Endothelial cell of umbilical vein (primary cell): ENCODE measurements around the gene IGHMBP2. TPM values are rescaled to one million over a fixed set of nuclear protein-coding genes. Genes with fewer than 3 reads are reported as not detected.

Experiments
- BruUV-seq: library from RNA; stranded (reverse); fragments of 400-500 nt; replicated peaks from 2 replicates; lab custom pipeline; 2021; lab: Mats Ljungman, UMichigan
- CTCF ChIA-PET: fragments of 300-600, 350-600 bp; sonication (Branson Sonifier 250); formaldehyde crosslinking; loops from one replicate; lab custom pipeline; 2021; ENCODE audit warnings: antibody characterized with exemption, inconsistent platforms; lab: Charles Lee
- POLR2A ChIA-PET: fragments of 300-600, 350-600 bp; sonication (Branson Sonifier 250); formaldehyde crosslinking; loops from one replicate; lab custom pipeline; 2021; ENCODE audit warnings: antibody characterized with exemption, inconsistent platforms; lab: Charles Lee
- DNase-seq: peaks from one replicate; pipeline ENCODE4 v3.0.0-alpha.2; 2011; ENCODE audit warnings: low read depth, low spot score
- FAIRE-seq: peaks from 2 replicates; lab custom pipeline; 2011; peaks lifted over from hg19 to GRCh38; lab: Jason Lieb, UNC
- H2AFZ ChIP-seq: 2 replicates; pipeline ENCODE4 v1.6.0; 2012; ENCODE audit warnings: low read depth, low read length, control low read depth, inconsistent platforms
- H3K27ac ChIP-seq: 2 replicates; pipeline ENCODE4 v1.5.1; 2011; ENCODE audit warnings: low read depth, mild to moderate bottlenecking, control low read depth, low read length, moderate library complexity; ENCODE audit not compliant: insufficient read depth
- H3K27me3 ChIP-seq, 2 experiments: 2 replicates each; pipeline versions ENCODE4 v1.6.0 to v1.6.1; 2011; ENCODE audit warnings: low read length in 2 of 2, mixed read lengths in 1 of 2; ENCODE audit not compliant: control insufficient read depth in 2 of 2, insufficient read depth in 2 of 2
- H3K36me3 ChIP-seq, 2 experiments: 2 replicates in 1 of 2; 3 replicates in 1 of 2; pipeline ENCODE4 v1.5.1; 2011; ENCODE audit warnings: low read length in 2 of 2, mild to moderate bottlenecking in 1 of 2, moderate library complexity in 1 of 2; ENCODE audit not compliant: control insufficient read depth in 2 of 2, insufficient read depth in 2 of 2; ENCODE audit errors: extremely low read depth in 1 of 2
- H3K4me1 ChIP-seq: 3 replicates; pipeline ENCODE4 v1.5.1; 2011; ENCODE audit warnings: mild to moderate bottlenecking, low read length; ENCODE audit not compliant: control insufficient read depth, insufficient read depth; ENCODE audit errors: extremely low read depth
- H3K4me2 ChIP-seq: 2 replicates; pipeline ENCODE4 v1.6.1; 2011; ENCODE audit warnings: low read length, control low read depth, mixed read lengths; ENCODE audit not compliant: insufficient read depth
- H3K4me3 ChIP-seq, 3 experiments: fragments of 200-600 bp in 1 of 3; sonication (generic), shearing (Covaris generic) in 1 of 3; replicated peaks in 1 of 3; 2 replicates each; pipeline ENCODE4 v1.5.1; 2011 to 2016; ENCODE audit warnings: control low read depth in 3 of 3, low read length in 3 of 3, mild to moderate bottlenecking in 2 of 3, inconsistent platforms in 1 of 3, low read depth in 1 of 3, moderate library complexity in 1 of 3; ENCODE audit not compliant: insufficient read depth in 1 of 3
- H3K79me2 ChIP-seq: 2 replicates; pipeline ENCODE4 v1.6.0; 2012; ENCODE audit warnings: low read length, inconsistent platforms; ENCODE audit not compliant: control insufficient read depth, insufficient read depth
- H3K9ac ChIP-seq: replicated peaks from 2 replicates; pipeline ENCODE3; 2011; ENCODE audit warnings: low read length, control low read depth; ENCODE audit not compliant: insufficient read depth; ENCODE audit errors: extremely low read depth
- H3K9me1 ChIP-seq: replicated peaks from 3 replicates; pipeline ENCODE4 v1.6.0; 2011; ENCODE audit warnings: mild to moderate bottlenecking, low read length; ENCODE audit not compliant: control insufficient read depth, insufficient read depth; ENCODE audit errors: extremely low read depth
- H3K9me3 ChIP-seq: replicated peaks from 2 replicates; pipeline ENCODE4 v1.5.1; 2012; ENCODE audit warnings: low read length, inconsistent platforms; ENCODE audit not compliant: control insufficient read depth, insufficient read depth
- H4K20me1 ChIP-seq: replicated peaks from 2 replicates; pipeline ENCODE3; 2011; ENCODE audit warnings: mild to moderate bottlenecking, low read length; ENCODE audit not compliant: control insufficient read depth, insufficient read depth; ENCODE audit errors: extremely low read depth
- EZH2 ChIP-seq: IDR thresholded peaks from 2 replicates; pipeline ENCODE4 v1.6.1; 2012; ENCODE audit warnings: borderline replicate concordance, low read depth, mild to moderate bottlenecking, moderate library complexity, low read length, inconsistent platforms; ENCODE audit not compliant: severe bottlenecking
- FOS ChIP-seq: IDR thresholded peaks from 2 replicates; pipeline ENCODE4 v1.6.1; 2011; ENCODE audit warnings: mild to moderate bottlenecking, low read length, moderate library complexity, borderline replicate concordance; ENCODE audit not compliant: insufficient read depth
- GATA2 ChIP-seq: IDR thresholded peaks from 2 replicates; pipeline ENCODE4 v1.7.0; 2011; ENCODE audit warnings: low read depth, mild to moderate bottlenecking, moderate library complexity, mixed read lengths, low read length; ENCODE audit not compliant: insufficient read length, insufficient read depth
- JUN ChIP-seq: IDR thresholded peaks from 2 replicates; pipeline ENCODE4 v1.6.1; 2011; ENCODE audit warnings: borderline replicate concordance, low read depth; ENCODE audit not compliant: insufficient read length, insufficient read depth
- MYC ChIP-seq: IDR thresholded peaks from one replicate; pipeline ENCODE4 v1.6.1; 2011; ENCODE audit warnings: mild to moderate bottlenecking, low read depth, low read length
- POLR2A ChIP-seq: IDR thresholded peaks from 2 replicates; pipeline ENCODE4 v1.6.1; 2012; ENCODE audit warnings: low read depth, mild to moderate bottlenecking, control low read depth, low read length
- POLR2AphosphoS5 ChIP-seq: IDR thresholded peaks from 2 replicates; pipeline ENCODE4 v1.6.1; 2012; ENCODE audit warnings: low read depth, mild to moderate bottlenecking, control low read depth, low read length, moderate library complexity; ENCODE audit not compliant: insufficient read depth
- dilution Hi-C: fragments of 300-500 bp; cut with MboI; formaldehyde crosslinking; loops from one replicate; pipeline ENCODE4 v1.15.0; 2019; ENCODE audit warnings: low sequenced_read_pairs; ENCODE audit not compliant: extremely low pct_ligation_motif_present
- intact Hi-C: fragments of 100-400 bp; cut with micrococcal nuclease; formaldehyde crosslinking; loops from one replicate; pipeline ENCODE4 v1.10.0; 2022
- polyA plus RNA-seq, 4 experiments: library from polyadenylated mRNA; depleted of rRNA in 3 of 4; stranded (reverse) in 3 of 4; unstranded in 1 of 4; fragments of >200 nt; gene quantifications; 2 replicates each; pipeline versions ENCODE4 v1.2.1 to v1.2.3, GENCODE V29; 2011 to 2012; ENCODE audit warnings: missing spikeins in 1 of 4
- total RNA-seq: library from RNA; stranded (reverse); gene quantifications from 2 replicates; pipeline ENCODE4 v1.2.3, GENCODE V29; 2021
- TF ChIP-seq, protein P1 (sequence below): IDR thresholded peaks from 2 replicates; pipeline ENCODE4 v1.6.1; 2011; ENCODE audit not compliant: insufficient read depth, insufficient read length
- TF ChIP-seq, protein P2 (sequence below), 2 donors: IDR thresholded peaks; 1 replicate in 1 of 2; 2 replicates in 1 of 2; pipeline ENCODE4 v1.5.1; 2011; ENCODE audit warnings: low read length in 2 of 2, mild to moderate bottlenecking in 2 of 2, moderate library complexity in 2 of 2, control low read depth in 1 of 2, inconsistent platforms in 1 of 2, low read depth in 1 of 2; ENCODE audit not compliant: insufficient read depth in 1 of 2; ENCODE audit errors: extremely low read depth in 1 of 2

Gene IGHMBP2
- total and polyA plus RNA-seq, 2 donors (not counting 3 experiments of a cell fraction or from before 2014, with no cell fraction given), result 10.9 to 25.1 TPM

DNA sequence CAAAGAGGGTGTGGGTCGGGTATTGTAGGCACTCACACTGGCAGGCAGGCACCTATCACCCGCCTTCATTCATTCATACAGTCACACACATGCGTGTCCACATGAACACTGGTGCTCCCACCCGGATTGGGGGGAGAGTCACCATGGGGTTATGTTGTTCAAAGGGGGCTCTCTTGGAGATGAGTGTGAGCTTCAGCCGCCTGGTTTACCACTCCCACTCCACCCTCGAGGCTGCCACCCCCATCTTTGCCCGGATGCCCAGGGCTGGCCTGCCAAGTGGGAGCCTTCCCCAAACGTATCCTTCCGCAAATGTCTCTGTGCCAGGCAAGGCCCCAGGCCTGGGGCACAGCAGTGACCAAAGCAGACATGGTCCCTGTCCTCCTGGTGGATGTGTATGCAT is 54.5 kb downstream of the IGHMBP2 start:
- Histone ChIP-seq H3K9me1 (no peaks in the 10 kb centered on the region), H3K9ac (no peak overlapping the region), H3K27ac (no peak overlapping the region), H3K79me2 (no peaks in the 10 kb centered on the region), H3K9me3 (no peaks in the 10 kb centered on the region), H2AFZ (no peak overlapping the region), H3K4me1 (peaks cover 8% of the 10 kb centered on the region), H3K36me3 (no peaks in the 10 kb centered on the region), H3K4me3 (no peak overlapping the region), H4K20me1 (no peaks in the 10 kb centered on the region), H3K27me3 (no peaks in the 10 kb centered on the region), H3K4me2 (no peak overlapping the region)
- FAIRE-seq (no peak), DNase-seq (no peak)
- CTCF ChIA-PET, result interaction anchor here (1.1 to 1.6 kb wide), 3 partner anchors 9 to 55 kb away, joined by 3 to 5 read pairs (median 4); partner anchors contain the start of gene MRGPRF
- POLR2A ChIA-PET, result no interaction called here
- dilution Hi-C loops, result no loop called here
- intact Hi-C loops, result loop anchor here (5.0 kb wide), 1 partner anchor 129 kb away; no protein-coding TSS in a partner anchor
- no TSS peak for BruUV-seq
- TF ChIP-seq FOS (no peak), EZH2 (no peak), POLR2AphosphoS5 (no peak), MYC (no peak)
- TF ChIP-seq, protein P1, sequence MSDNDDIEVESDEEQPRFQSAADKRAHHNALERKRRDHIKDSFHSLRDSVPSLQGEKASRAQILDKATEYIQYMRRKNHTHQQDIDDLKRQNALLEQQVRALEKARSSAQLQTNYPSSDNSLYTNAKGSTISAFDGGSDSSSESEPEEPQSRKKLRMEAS, result no peak

DNA sequence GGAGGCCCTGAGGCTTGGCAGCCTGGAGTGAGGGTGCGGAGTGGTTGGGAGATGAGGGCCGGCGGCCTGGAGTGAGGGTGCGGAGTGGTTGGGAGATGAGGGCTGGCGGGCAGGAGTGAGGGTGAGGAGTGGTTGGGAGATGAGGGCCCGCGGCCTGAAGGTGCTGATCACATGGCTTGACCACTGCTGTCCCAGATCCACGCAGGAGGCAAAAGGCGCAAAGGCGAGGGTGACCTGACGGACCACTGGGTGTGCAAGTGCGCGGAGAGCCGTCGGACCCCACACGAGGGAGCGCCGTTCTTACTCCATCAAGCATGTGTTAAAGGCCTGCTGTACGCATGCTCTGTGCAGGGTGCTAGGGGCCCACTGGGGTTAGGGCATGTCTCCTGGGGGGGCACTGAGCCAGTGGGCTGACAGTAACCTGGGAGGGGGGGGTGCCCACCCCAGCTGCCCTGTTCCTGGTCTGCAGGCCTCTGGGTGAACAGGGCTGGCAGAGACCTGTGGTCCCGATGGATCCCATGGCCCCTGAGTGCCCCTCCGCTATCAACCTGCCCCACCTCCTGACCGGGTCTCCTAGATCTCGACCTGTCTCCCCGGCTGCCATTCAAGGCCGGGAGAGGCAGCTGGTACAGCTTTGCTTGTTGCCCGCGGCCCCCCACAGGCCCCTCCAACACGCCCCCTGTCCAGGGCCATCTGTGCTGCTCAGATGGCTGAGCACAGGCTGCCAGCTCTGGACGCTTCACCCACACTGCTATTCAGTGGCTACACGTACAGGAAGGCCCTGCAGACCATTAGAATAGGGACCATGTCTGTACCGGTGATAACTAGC is 56.0 kb downstream of the IGHMBP2 start:
- H3K79me2 ChIP-seq, result no peaks in the 10 kb centered on the region
- H3K27me3 ChIP-seq, result peaks cover 0 to 1% of the 10 kb centered on the region in 2 experiments
- H4K20me1 ChIP-seq, result no peaks in the 10 kb centered on the region
- H2AFZ ChIP-seq, result no peak overlapping the region
- TF ChIP-seq GATA2, result no peak
- no peak for TF ChIP-seq POLR2A
- TF ChIP-seq, protein P1, result no peak
- TF ChIP-seq, protein P2, sequence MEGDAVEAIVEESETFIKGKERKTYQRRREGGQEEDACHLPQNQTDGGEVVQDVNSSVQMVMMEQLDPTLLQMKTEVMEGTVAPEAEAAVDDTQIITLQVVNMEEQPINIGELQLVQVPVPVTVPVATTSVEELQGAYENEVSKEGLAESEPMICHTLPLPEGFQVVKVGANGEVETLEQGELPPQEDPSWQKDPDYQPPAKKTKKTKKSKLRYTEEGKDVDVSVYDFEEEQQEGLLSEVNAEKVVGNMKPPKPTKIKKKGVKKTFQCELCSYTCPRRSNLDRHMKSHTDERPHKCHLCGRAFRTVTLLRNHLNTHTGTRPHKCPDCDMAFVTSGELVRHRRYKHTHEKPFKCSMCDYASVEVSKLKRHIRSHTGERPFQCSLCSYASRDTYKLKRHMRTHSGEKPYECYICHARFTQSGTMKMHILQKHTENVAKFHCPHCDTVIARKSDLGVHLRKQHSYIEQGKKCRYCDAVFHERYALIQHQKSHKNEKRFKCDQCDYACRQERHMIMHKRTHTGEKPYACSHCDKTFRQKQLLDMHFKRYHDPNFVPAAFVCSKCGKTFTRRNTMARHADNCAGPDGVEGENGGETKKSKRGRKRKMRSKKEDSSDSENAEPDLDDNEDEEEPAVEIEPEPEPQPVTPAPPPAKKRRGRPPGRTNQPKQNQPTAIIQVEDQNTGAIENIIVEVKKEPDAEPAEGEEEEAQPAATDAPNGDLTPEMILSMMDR (IDR thresholded peaks at IDR 0.05; ENCODE audit: extremely low read depth in 1 of 2, insufficient read depth in 1 of 2, low read depth in 1 of 2, low read length in 2 of 2), result no peak
- no peak for TF ChIP-seq MYC
- TF ChIP-seq POLR2AphosphoS5, result no peak
- TF ChIP-seq JUN, result no peak
- no peak for TF ChIP-seq FOS
- no peak for TF ChIP-seq EZH2
- H3K9ac ChIP-seq, result no peak overlapping the region
- ChIA-PET CTCF (no interaction called here), POLR2A (no interaction called here)
- BruUV-seq, result no TSS peak
- H3K27ac ChIP-seq, result no peak overlapping the region
- DNase-seq, result no peak
- H3K9me3 ChIP-seq, result no peaks in the 10 kb centered on the region
- no peaks in the 10 kb centered on the region for H3K9me1 ChIP-seq
- H3K4me2 ChIP-seq, result no peak overlapping the region
- H3K36me3 ChIP-seq, result no peaks in the 10 kb centered on the region
- FAIRE-seq, result no peak
- dilution Hi-C loops, result no loop called here
- intact Hi-C loops, result loop anchor here (5.0 kb wide), 1 partner anchor 128 kb away; no protein-coding TSS in a partner anchor
- no peak overlapping the region for H3K4me3 ChIP-seq
- peaks cover 8% of the 10 kb centered on the region for H3K4me1 ChIP-seq
